Endothelial cell of umbilical vein (primary cell): ENCODE measurements around the gene CUEDC2. TPM values are rescaled to one million over a fixed set of nuclear protein-coding genes. Genes with fewer than 3 reads are reported as not detected.

Experiments
- BruUV-seq: library from RNA; stranded (reverse); fragments of 400-500 nt; replicated peaks from 2 replicates; lab custom pipeline; 2021; lab: Mats Ljungman, UMichigan
- CTCF ChIA-PET: fragments of 300-600, 350-600 bp; sonication (Branson Sonifier 250); formaldehyde crosslinking; loops from one replicate; lab custom pipeline; 2021; ENCODE audit warnings: antibody characterized with exemption, inconsistent platforms; lab: Charles Lee
- POLR2A ChIA-PET: fragments of 300-600, 350-600 bp; sonication (Branson Sonifier 250); formaldehyde crosslinking; loops from one replicate; lab custom pipeline; 2021; ENCODE audit warnings: antibody characterized with exemption, inconsistent platforms; lab: Charles Lee
- DNase-seq: peaks from one replicate; pipeline ENCODE4 v3.0.0-alpha.2; 2011; ENCODE audit warnings: low read depth, low spot score
- FAIRE-seq: peaks from 2 replicates; lab custom pipeline; 2011; peaks lifted over from hg19 to GRCh38; lab: Jason Lieb, UNC
- H2AFZ ChIP-seq: 2 replicates; pipeline ENCODE4 v1.6.0; 2012; ENCODE audit warnings: low read depth, low read length, control low read depth, inconsistent platforms
- H3K27ac ChIP-seq: 2 replicates; pipeline ENCODE4 v1.5.1; 2011; ENCODE audit warnings: low read depth, mild to moderate bottlenecking, control low read depth, low read length, moderate library complexity; ENCODE audit not compliant: insufficient read depth
- H3K27me3 ChIP-seq, 2 experiments: 2 replicates each; pipeline versions ENCODE4 v1.6.0 to v1.6.1; 2011; ENCODE audit warnings: low read length in 2 of 2, mixed read lengths in 1 of 2; ENCODE audit not compliant: control insufficient read depth in 2 of 2, insufficient read depth in 2 of 2
- H3K36me3 ChIP-seq, 2 experiments: 2 replicates in 1 of 2; 3 replicates in 1 of 2; pipeline ENCODE4 v1.5.1; 2011; ENCODE audit warnings: low read length in 2 of 2, mild to moderate bottlenecking in 1 of 2, moderate library complexity in 1 of 2; ENCODE audit not compliant: control insufficient read depth in 2 of 2, insufficient read depth in 2 of 2; ENCODE audit errors: extremely low read depth in 1 of 2
- H3K4me1 ChIP-seq: 3 replicates; pipeline ENCODE4 v1.5.1; 2011; ENCODE audit warnings: mild to moderate bottlenecking, low read length; ENCODE audit not compliant: control insufficient read depth, insufficient read depth; ENCODE audit errors: extremely low read depth
- H3K4me2 ChIP-seq: 2 replicates; pipeline ENCODE4 v1.6.1; 2011; ENCODE audit warnings: low read length, control low read depth, mixed read lengths; ENCODE audit not compliant: insufficient read depth
- H3K4me3 ChIP-seq, 3 experiments: fragments of 200-600 bp in 1 of 3; sonication (generic), shearing (Covaris generic) in 1 of 3; replicated peaks in 1 of 3; 2 replicates each; pipeline ENCODE4 v1.5.1; 2011 to 2016; ENCODE audit warnings: control low read depth in 3 of 3, low read length in 3 of 3, mild to moderate bottlenecking in 2 of 3, inconsistent platforms in 1 of 3, low read depth in 1 of 3, moderate library complexity in 1 of 3; ENCODE audit not compliant: insufficient read depth in 1 of 3
- H3K79me2 ChIP-seq: 2 replicates; pipeline ENCODE4 v1.6.0; 2012; ENCODE audit warnings: low read length, inconsistent platforms; ENCODE audit not compliant: control insufficient read depth, insufficient read depth
- H3K9ac ChIP-seq: replicated peaks from 2 replicates; pipeline ENCODE3; 2011; ENCODE audit warnings: low read length, control low read depth; ENCODE audit not compliant: insufficient read depth; ENCODE audit errors: extremely low read depth
- H3K9me1 ChIP-seq: replicated peaks from 3 replicates; pipeline ENCODE4 v1.6.0; 2011; ENCODE audit warnings: mild to moderate bottlenecking, low read length; ENCODE audit not compliant: control insufficient read depth, insufficient read depth; ENCODE audit errors: extremely low read depth
- H3K9me3 ChIP-seq: replicated peaks from 2 replicates; pipeline ENCODE4 v1.5.1; 2012; ENCODE audit warnings: low read length, inconsistent platforms; ENCODE audit not compliant: control insufficient read depth, insufficient read depth
- H4K20me1 ChIP-seq: replicated peaks from 2 replicates; pipeline ENCODE3; 2011; ENCODE audit warnings: mild to moderate bottlenecking, low read length; ENCODE audit not compliant: control insufficient read depth, insufficient read depth; ENCODE audit errors: extremely low read depth
- FOS ChIP-seq: IDR thresholded peaks from 2 replicates; pipeline ENCODE4 v1.6.1; 2011; ENCODE audit warnings: mild to moderate bottlenecking, low read length, moderate library complexity, borderline replicate concordance; ENCODE audit not compliant: insufficient read depth
- JUN ChIP-seq: IDR thresholded peaks from 2 replicates; pipeline ENCODE4 v1.6.1; 2011; ENCODE audit warnings: borderline replicate concordance, low read depth; ENCODE audit not compliant: insufficient read length, insufficient read depth
- MYC ChIP-seq: IDR thresholded peaks from one replicate; pipeline ENCODE4 v1.6.1; 2011; ENCODE audit warnings: mild to moderate bottlenecking, low read depth, low read length
- POLR2A ChIP-seq: IDR thresholded peaks from 2 replicates; pipeline ENCODE4 v1.6.1; 2012; ENCODE audit warnings: low read depth, mild to moderate bottlenecking, control low read depth, low read length
- POLR2AphosphoS5 ChIP-seq: IDR thresholded peaks from 2 replicates; pipeline ENCODE4 v1.6.1; 2012; ENCODE audit warnings: low read depth, mild to moderate bottlenecking, control low read depth, low read length, moderate library complexity; ENCODE audit not compliant: insufficient read depth
- dilution Hi-C: fragments of 300-500 bp; cut with MboI; formaldehyde crosslinking; loops from one replicate; pipeline ENCODE4 v1.15.0; 2019; ENCODE audit warnings: low sequenced_read_pairs; ENCODE audit not compliant: extremely low pct_ligation_motif_present
- intact Hi-C: fragments of 100-400 bp; cut with micrococcal nuclease; formaldehyde crosslinking; loops from one replicate; pipeline ENCODE4 v1.10.0; 2022
- polyA plus RNA-seq, 4 experiments: library from polyadenylated mRNA; depleted of rRNA in 3 of 4; stranded (reverse) in 3 of 4; unstranded in 1 of 4; fragments of >200 nt; gene quantifications; 2 replicates each; pipeline versions ENCODE4 v1.2.1 to v1.2.3, GENCODE V29; 2011 to 2012; ENCODE audit warnings: missing spikeins in 1 of 4
- total RNA-seq: library from RNA; stranded (reverse); gene quantifications from 2 replicates; pipeline ENCODE4 v1.2.3, GENCODE V29; 2021

The CUEDC2 gene
- total and polyA plus RNA-seq, 2 donors (not counting 3 experiments of a cell fraction or from before 2014, with no cell fraction given) = 61.5 to 96.7 TPM

- TF ChIP-seq POLR2AphosphoS5 = no peak
- TF ChIP-seq MYC = no peak
- TF ChIP-seq FOS = no peak
- Histone ChIP-seq H2AFZ (no peak overlapping the region), H3K27ac (no peak overlapping the region), H3K79me2 (no peaks in the 10 kb centered on the region), H3K9ac (no peak overlapping the region), H3K36me3 (peaks cover 0 to 26% of the 10 kb centered on the region in 2 experiments), H3K4me2 (no peak overlapping the region), H4K20me1 (no peaks in the 10 kb centered on the region), H3K27me3 (peaks cover 2 to 4% of the 10 kb centered on the region in 2 experiments), H3K9me1 (no peaks in the 10 kb centered on the region), H3K9me3 (no peaks in the 10 kb centered on the region), H3K4me1 (peaks cover 17% of the 10 kb centered on the region), H3K4me3 (no peak overlapping the region)
- CTCF ChIA-PET = interaction anchor here (1.1 to 9.2 kb wide), 6 partner anchors 12 to 227 kb away, joined by 3 to 168 read pairs (median 18); partner anchors contain the start of gene FBXL15
- FAIRE-seq = no peak
- DNase-seq = no peak
- dilution Hi-C loops = no loop called here
- POLR2A ChIA-PET = no interaction called here
- no TSS peak for BruUV-seq
- intact Hi-C loops = no loop called here
These were observed 35.6 kb downstream of the CUEDC2 start for GRCh38 chr10:102396730-102397151.

- no peak for FAIRE-seq
- DNase-seq = no peak
- H3K36me3 ChIP-seq = peaks cover 0 to 23% of the 10 kb centered on the region in 2 experiments
- no peaks in the 10 kb centered on the region for H4K20me1 ChIP-seq
- intact Hi-C loops = no loop called here
- no peaks in the 10 kb centered on the region for H3K9me3 ChIP-seq
- H3K27ac ChIP-seq = peak overlapping the region; percentile 51
- dilution Hi-C loops = no loop called here
- peaks cover 17% of the 10 kb centered on the region for H3K4me1 ChIP-seq
- no peaks in the 10 kb centered on the region for H3K9me1 ChIP-seq
- ChIA-PET POLR2A (no interaction called here), CTCF (interaction anchor here (1.1 to 9.2 kb wide), 6 partner anchors 12 to 228 kb away, joined by 3 to 168 read pairs (median 10); no protein-coding TSS in a partner anchor)
- peak overlapping the region in 2 of 3 experiments; percentile 31 to 53 for H3K4me3 ChIP-seq
- no TSS peak for BruUV-seq
- H2AFZ ChIP-seq = no peak overlapping the region
- peaks cover 2 to 4% of the 10 kb centered on the region in 2 experiments for H3K27me3 ChIP-seq
- no peak for TF ChIP-seq JUN
- TF ChIP-seq POLR2A = no peak
- H3K9ac ChIP-seq = peak overlapping the region; percentile 44
- no peaks in the 10 kb centered on the region for H3K79me2 ChIP-seq
- peak overlapping the region; percentile 33 for H3K4me2 ChIP-seq
These were observed 36.1 kb downstream of the CUEDC2 start for GRCh38 chr10:102396317-102396650.
